Endothelial cell of umbilical vein (primary cell): ENCODE results near the gene DAPL1. TPM values are rescaled to one million over a fixed set of nuclear protein-coding genes. Genes with fewer than 3 reads are reported as not detected.

Source experiments
- BruUV-seq: library from RNA; stranded (reverse); fragments of 400-500 nt; replicated peaks from 2 replicates; lab custom pipeline; 2021; lab: Mats Ljungman, UMichigan
- CTCF ChIA-PET: fragments of 300-600, 350-600 bp; sonication (Branson Sonifier 250); formaldehyde crosslinking; loops from one replicate; lab custom pipeline; 2021; ENCODE audit warnings: antibody characterized with exemption, inconsistent platforms; lab: Charles Lee
- POLR2A ChIA-PET: fragments of 300-600, 350-600 bp; sonication (Branson Sonifier 250); formaldehyde crosslinking; loops from one replicate; lab custom pipeline; 2021; ENCODE audit warnings: antibody characterized with exemption, inconsistent platforms; lab: Charles Lee
- DNase-seq: peaks from one replicate; pipeline ENCODE4 v3.0.0-alpha.2; 2011; ENCODE audit warnings: low read depth, low spot score
- FAIRE-seq: peaks from 2 replicates; lab custom pipeline; 2011; peaks lifted over from hg19 to GRCh38; lab: Jason Lieb, UNC
- H2AFZ ChIP-seq: 2 replicates; pipeline ENCODE4 v1.6.0; 2012; ENCODE audit warnings: low read depth, low read length, control low read depth, inconsistent platforms
- H3K27ac ChIP-seq: 2 replicates; pipeline ENCODE4 v1.5.1; 2011; ENCODE audit warnings: low read depth, mild to moderate bottlenecking, control low read depth, low read length, moderate library complexity; ENCODE audit not compliant: insufficient read depth
- H3K27me3 ChIP-seq, 2 experiments: 2 replicates each; pipeline versions ENCODE4 v1.6.0 to v1.6.1; 2011; ENCODE audit warnings: low read length in 2 of 2, mixed read lengths in 1 of 2; ENCODE audit not compliant: control insufficient read depth in 2 of 2, insufficient read depth in 2 of 2
- H3K36me3 ChIP-seq, 2 experiments: 2 replicates in 1 of 2; 3 replicates in 1 of 2; pipeline ENCODE4 v1.5.1; 2011; ENCODE audit warnings: low read length in 2 of 2, mild to moderate bottlenecking in 1 of 2, moderate library complexity in 1 of 2; ENCODE audit not compliant: control insufficient read depth in 2 of 2, insufficient read depth in 2 of 2; ENCODE audit errors: extremely low read depth in 1 of 2
- H3K4me1 ChIP-seq: 3 replicates; pipeline ENCODE4 v1.5.1; 2011; ENCODE audit warnings: mild to moderate bottlenecking, low read length; ENCODE audit not compliant: control insufficient read depth, insufficient read depth; ENCODE audit errors: extremely low read depth
- H3K4me2 ChIP-seq: 2 replicates; pipeline ENCODE4 v1.6.1; 2011; ENCODE audit warnings: low read length, control low read depth, mixed read lengths; ENCODE audit not compliant: insufficient read depth
- H3K4me3 ChIP-seq, 3 experiments: fragments of 200-600 bp in 1 of 3; sonication (generic), shearing (Covaris generic) in 1 of 3; replicated peaks in 1 of 3; 2 replicates each; pipeline ENCODE4 v1.5.1; 2011 to 2016; ENCODE audit warnings: control low read depth in 3 of 3, low read length in 3 of 3, mild to moderate bottlenecking in 2 of 3, inconsistent platforms in 1 of 3, low read depth in 1 of 3, moderate library complexity in 1 of 3; ENCODE audit not compliant: insufficient read depth in 1 of 3
- H3K79me2 ChIP-seq: 2 replicates; pipeline ENCODE4 v1.6.0; 2012; ENCODE audit warnings: low read length, inconsistent platforms; ENCODE audit not compliant: control insufficient read depth, insufficient read depth
- H3K9ac ChIP-seq: replicated peaks from 2 replicates; pipeline ENCODE3; 2011; ENCODE audit warnings: low read length, control low read depth; ENCODE audit not compliant: insufficient read depth; ENCODE audit errors: extremely low read depth
- H3K9me1 ChIP-seq: replicated peaks from 3 replicates; pipeline ENCODE4 v1.6.0; 2011; ENCODE audit warnings: mild to moderate bottlenecking, low read length; ENCODE audit not compliant: control insufficient read depth, insufficient read depth; ENCODE audit errors: extremely low read depth
- H3K9me3 ChIP-seq: replicated peaks from 2 replicates; pipeline ENCODE4 v1.5.1; 2012; ENCODE audit warnings: low read length, inconsistent platforms; ENCODE audit not compliant: control insufficient read depth, insufficient read depth
- H4K20me1 ChIP-seq: replicated peaks from 2 replicates; pipeline ENCODE3; 2011; ENCODE audit warnings: mild to moderate bottlenecking, low read length; ENCODE audit not compliant: control insufficient read depth, insufficient read depth; ENCODE audit errors: extremely low read depth
- EZH2 ChIP-seq: IDR thresholded peaks from 2 replicates; pipeline ENCODE4 v1.6.1; 2012; ENCODE audit warnings: borderline replicate concordance, low read depth, mild to moderate bottlenecking, moderate library complexity, low read length, inconsistent platforms; ENCODE audit not compliant: severe bottlenecking
- FOS ChIP-seq: IDR thresholded peaks from 2 replicates; pipeline ENCODE4 v1.6.1; 2011; ENCODE audit warnings: mild to moderate bottlenecking, low read length, moderate library complexity, borderline replicate concordance; ENCODE audit not compliant: insufficient read depth
- GATA2 ChIP-seq: IDR thresholded peaks from 2 replicates; pipeline ENCODE4 v1.7.0; 2011; ENCODE audit warnings: low read depth, mild to moderate bottlenecking, moderate library complexity, mixed read lengths, low read length; ENCODE audit not compliant: insufficient read length, insufficient read depth
- JUN ChIP-seq: IDR thresholded peaks from 2 replicates; pipeline ENCODE4 v1.6.1; 2011; ENCODE audit warnings: borderline replicate concordance, low read depth; ENCODE audit not compliant: insufficient read length, insufficient read depth
- MYC ChIP-seq: IDR thresholded peaks from one replicate; pipeline ENCODE4 v1.6.1; 2011; ENCODE audit warnings: mild to moderate bottlenecking, low read depth, low read length
- POLR2A ChIP-seq: IDR thresholded peaks from 2 replicates; pipeline ENCODE4 v1.6.1; 2012; ENCODE audit warnings: low read depth, mild to moderate bottlenecking, control low read depth, low read length
- POLR2AphosphoS5 ChIP-seq: IDR thresholded peaks from 2 replicates; pipeline ENCODE4 v1.6.1; 2012; ENCODE audit warnings: low read depth, mild to moderate bottlenecking, control low read depth, low read length, moderate library complexity; ENCODE audit not compliant: insufficient read depth
- dilution Hi-C: fragments of 300-500 bp; cut with MboI; formaldehyde crosslinking; loops from one replicate; pipeline ENCODE4 v1.15.0; 2019; ENCODE audit warnings: low sequenced_read_pairs; ENCODE audit not compliant: extremely low pct_ligation_motif_present
- intact Hi-C: fragments of 100-400 bp; cut with micrococcal nuclease; formaldehyde crosslinking; loops from one replicate; pipeline ENCODE4 v1.10.0; 2022
- polyA plus RNA-seq, 4 experiments: library from polyadenylated mRNA; depleted of rRNA in 3 of 4; stranded (reverse) in 3 of 4; unstranded in 1 of 4; fragments of >200 nt; gene quantifications; 2 replicates each; pipeline versions ENCODE4 v1.2.1 to v1.2.3, GENCODE V29; 2011 to 2012; ENCODE audit warnings: missing spikeins in 1 of 4
- total RNA-seq: library from RNA; stranded (reverse); gene quantifications from 2 replicates; pipeline ENCODE4 v1.2.3, GENCODE V29; 2021
- TF ChIP-seq, protein P1 (sequence below), 2 donors: IDR thresholded peaks; 1 replicate in 1 of 2; 2 replicates in 1 of 2; pipeline ENCODE4 v1.5.1; 2011; ENCODE audit warnings: low read length in 2 of 2, mild to moderate bottlenecking in 2 of 2, moderate library complexity in 2 of 2, control low read depth in 1 of 2, inconsistent platforms in 1 of 2, low read depth in 1 of 2; ENCODE audit not compliant: insufficient read depth in 1 of 2; ENCODE audit errors: extremely low read depth in 1 of 2
- TF ChIP-seq, protein P2 (sequence below): IDR thresholded peaks from 2 replicates; pipeline ENCODE4 v1.6.1; 2011; ENCODE audit not compliant: insufficient read depth, insufficient read length

Gene DAPL1
- total and polyA plus RNA-seq, 2 donors (not counting 3 experiments of a cell fraction or from before 2014, with no cell fraction given), result not detected

DNA sequence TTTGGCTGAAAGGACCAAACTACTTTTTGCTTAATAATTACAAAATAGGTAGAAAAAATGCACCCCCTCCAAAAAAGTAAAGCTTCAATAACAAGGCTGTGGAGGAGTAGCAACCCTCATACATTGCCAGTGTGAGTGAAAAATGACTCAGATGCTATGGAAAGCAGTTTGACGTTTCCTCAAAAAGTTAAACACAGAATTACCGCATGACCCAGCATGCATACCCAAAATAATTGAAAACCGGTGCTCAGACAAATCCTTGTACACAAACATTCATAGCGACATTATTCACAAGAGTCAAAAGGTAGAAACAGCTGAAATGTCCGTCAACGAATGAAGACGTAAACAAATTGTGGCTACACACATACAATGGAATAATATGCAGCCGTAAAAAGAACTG is 38.8 kb upstream of the DAPL1 start:
- Histone ChIP-seq H3K9ac (no peak overlapping the region), H3K4me3 (no peak overlapping the region), H3K4me1 (no peaks in the 10 kb centered on the region), H4K20me1 (no peaks in the 10 kb centered on the region), H3K79me2 (no peaks in the 10 kb centered on the region), H2AFZ (no peak overlapping the region), H3K36me3 (no peaks in the 10 kb centered on the region), H3K4me2 (no peak overlapping the region), H3K9me1 (no peaks in the 10 kb centered on the region), H3K27ac (no peak overlapping the region), H3K9me3 (no peaks in the 10 kb centered on the region), H3K27me3 (peaks cover 5 to 12% of the 10 kb centered on the region in 2 experiments)
- intact Hi-C loops (no loop called here), dilution Hi-C loops (no loop called here)
- no TSS peak for BruUV-seq
- FAIRE-seq, result no peak
- CTCF ChIA-PET, result interaction anchor here (1.0 to 6.7 kb wide), 3 partner anchors 11 to 732 kb away, joined by 4 to 207 read pairs (median 7); no protein-coding TSS in a partner anchor
- DNase-seq, result no peak
- POLR2A ChIA-PET, result no interaction called here
- no peak for TF ChIP-seq GATA2
- no peak for TF ChIP-seq POLR2AphosphoS5
- TF ChIP-seq EZH2, result no peak
- TF ChIP-seq, protein P1, sequence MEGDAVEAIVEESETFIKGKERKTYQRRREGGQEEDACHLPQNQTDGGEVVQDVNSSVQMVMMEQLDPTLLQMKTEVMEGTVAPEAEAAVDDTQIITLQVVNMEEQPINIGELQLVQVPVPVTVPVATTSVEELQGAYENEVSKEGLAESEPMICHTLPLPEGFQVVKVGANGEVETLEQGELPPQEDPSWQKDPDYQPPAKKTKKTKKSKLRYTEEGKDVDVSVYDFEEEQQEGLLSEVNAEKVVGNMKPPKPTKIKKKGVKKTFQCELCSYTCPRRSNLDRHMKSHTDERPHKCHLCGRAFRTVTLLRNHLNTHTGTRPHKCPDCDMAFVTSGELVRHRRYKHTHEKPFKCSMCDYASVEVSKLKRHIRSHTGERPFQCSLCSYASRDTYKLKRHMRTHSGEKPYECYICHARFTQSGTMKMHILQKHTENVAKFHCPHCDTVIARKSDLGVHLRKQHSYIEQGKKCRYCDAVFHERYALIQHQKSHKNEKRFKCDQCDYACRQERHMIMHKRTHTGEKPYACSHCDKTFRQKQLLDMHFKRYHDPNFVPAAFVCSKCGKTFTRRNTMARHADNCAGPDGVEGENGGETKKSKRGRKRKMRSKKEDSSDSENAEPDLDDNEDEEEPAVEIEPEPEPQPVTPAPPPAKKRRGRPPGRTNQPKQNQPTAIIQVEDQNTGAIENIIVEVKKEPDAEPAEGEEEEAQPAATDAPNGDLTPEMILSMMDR (IDR thresholded peaks at IDR 0.05; ENCODE audit: extremely low read depth in 1 of 2, insufficient read depth in 1 of 2, low read depth in 1 of 2, low read length in 2 of 2), result no peak
- no peak for TF ChIP-seq FOS
- no peak for TF ChIP-seq MYC
- TF ChIP-seq POLR2A, result no peak
- TF ChIP-seq, protein P2, sequence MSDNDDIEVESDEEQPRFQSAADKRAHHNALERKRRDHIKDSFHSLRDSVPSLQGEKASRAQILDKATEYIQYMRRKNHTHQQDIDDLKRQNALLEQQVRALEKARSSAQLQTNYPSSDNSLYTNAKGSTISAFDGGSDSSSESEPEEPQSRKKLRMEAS, result no peak
- TF ChIP-seq JUN, result no peak
